Measurements from ENCODE around the gene THRB. TPM values are rescaled to one million over a fixed set of nuclear protein-coding genes. Genes with fewer than 3 reads are reported as not detected.

Gene THRB
- total and polyA plus RNA-seq, 9 of the 15 experiments (the other 6 are each of a cell fraction or from before 2014, with no cell fraction given), result 1.7 to 14.9 (median 6.9) TPM

DNA sequence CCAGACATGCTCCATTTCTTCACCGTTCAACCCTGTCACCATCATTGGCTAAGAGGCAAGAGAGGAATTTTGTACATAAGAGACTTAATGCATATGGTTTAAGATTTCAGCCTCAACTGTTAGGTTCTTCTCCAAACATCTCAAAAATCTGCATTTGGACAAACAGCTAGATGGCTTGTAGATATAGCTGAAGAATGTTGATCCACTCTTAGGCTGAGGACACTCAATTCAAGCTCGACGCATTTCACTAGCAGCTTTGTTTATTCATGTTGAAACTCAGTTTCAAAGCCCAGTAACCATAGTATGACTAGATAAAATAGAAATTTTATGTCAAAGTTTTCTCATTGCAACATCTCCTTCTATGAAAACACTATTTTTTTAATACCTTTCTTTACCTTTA lies 208.2 kb downstream of the THRB start:
- ChIA-PET POLR2A (interaction anchor here (0.6 kb wide), 2 partner anchors 161 to 361 kb away, joined by 3 read pairs; no protein-coding TSS in a partner anchor), CTCF (ENCODE audit: low intra/inter-chr PET ratio) (no interaction called here)
- H3K9me3 ChIP-seq (replicated peaks; ENCODE audit: control insufficient read depth, insufficient read depth, low read depth, low read length), result no peaks in the 10 kb centered on the region
- H3K9me1 ChIP-seq (ENCODE audit: control insufficient read depth, insufficient read depth, low read length), result no peaks in the 10 kb centered on the region
- no peaks in the 10 kb centered on the region for H3K4me1 ChIP-seq (replicated peaks in 1 of 2; ENCODE audit: control insufficient read depth in 2 of 2, insufficient read depth in 2 of 2, low read length in 2 of 2)
- no peak overlapping the region for H2AFZ ChIP-seq (ENCODE audit: low read depth, low read length)
- 43% methylated on average over 3 of the region's 3 CpGs for WGBS (ENCODE audit: insufficient coverage, low coverage, missing lambda C conversion rate)
- intact Hi-C loops (cut with micrococcal nuclease), result no loop called here
- no peak for TF ChIP-seq SREBF2 (CRISPR knock-in tag; IDR thresholded peaks at IDR 0.05)
- H3K27me3 ChIP-seq (ENCODE audit: control insufficient read depth in 2 of 2, insufficient read depth in 2 of 2, low read length in 2 of 2), result no peaks in the 10 kb centered on the region
- no TSS peak for BruUV-seq (replicated peaks)
- no peaks in the 10 kb centered on the region for H3K79me2 ChIP-seq (ENCODE audit: control insufficient read depth, insufficient read depth, low read length)
- H3K27ac ChIP-seq (ENCODE audit: extremely low read depth, low read depth, low read length), result no peak overlapping the region
- no peak overlapping the region for H3K4me2 ChIP-seq (ENCODE audit: insufficient read depth, low read length)
- H3K9ac ChIP-seq (ENCODE audit: insufficient read depth in 1 of 2, low read depth in 2 of 2, low read length in 2 of 2), result no peak overlapping the region
- in situ Hi-C loops (cut with MboI), result no loop called here
- no peak for DNase-seq (ENCODE audit: extremely low read depth in 1 of 4, low spot score in 3 of 4)
- no peaks in the 10 kb centered on the region for H3K36me3 ChIP-seq (ENCODE audit: control insufficient read depth, insufficient read depth, low read length)
- no peaks in the 10 kb centered on the region for H4K20me1 ChIP-seq (replicated peaks; ENCODE audit: control insufficient read depth, insufficient read depth, low read length)
- no peak overlapping the region for H3K4me3 ChIP-seq
- no peak for FAIRE-seq
- ATAC-seq, result no peak

DNA sequence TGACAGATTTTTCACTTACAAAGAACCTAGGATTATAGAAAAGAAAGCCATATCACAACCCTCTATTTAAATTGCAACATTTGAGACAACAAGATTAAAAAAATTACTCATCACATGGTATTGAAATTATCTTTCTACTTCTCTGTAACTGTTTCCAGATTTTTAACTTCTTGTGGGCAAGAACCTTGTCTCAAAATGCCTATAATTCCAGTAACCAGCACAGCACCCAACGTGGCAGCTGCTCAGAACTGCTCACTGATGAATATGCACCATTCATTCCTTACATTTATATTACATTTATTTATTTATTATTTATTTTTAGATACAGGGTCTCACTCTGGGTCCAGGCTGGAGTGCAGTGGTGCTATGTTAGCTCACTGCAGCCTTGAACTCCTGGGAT lies 216.1 kb downstream of the THRB start:
- no TSS peak for BruUV-seq (replicated peaks)
- Histone ChIP-seq H3K4me3 (no peak overlapping the region), H3K27me3 (ENCODE audit: control insufficient read depth in 2 of 2, insufficient read depth in 2 of 2, low read length in 2 of 2) (no peaks in the 10 kb centered on the region), H3K79me2 (ENCODE audit: control insufficient read depth, insufficient read depth, low read length) (no peaks in the 10 kb centered on the region), H2AFZ (ENCODE audit: low read depth, low read length) (no peak overlapping the region), H3K4me1 (replicated peaks in 1 of 2; ENCODE audit: control insufficient read depth in 2 of 2, insufficient read depth in 2 of 2, low read length in 2 of 2) (no peaks in the 10 kb centered on the region), H3K4me2 (ENCODE audit: insufficient read depth, low read length) (no peak overlapping the region), H3K27ac (ENCODE audit: extremely low read depth, low read depth, low read length) (no peak overlapping the region), H4K20me1 (replicated peaks; ENCODE audit: control insufficient read depth, insufficient read depth, low read length) (no peaks in the 10 kb centered on the region), H3K9ac (ENCODE audit: insufficient read depth in 1 of 2, low read depth in 2 of 2, low read length in 2 of 2) (no peak overlapping the region), H3K36me3 (ENCODE audit: control insufficient read depth, insufficient read depth, low read length) (no peaks in the 10 kb centered on the region), H3K9me3 (replicated peaks; ENCODE audit: control insufficient read depth, insufficient read depth, low read depth, low read length) (no peaks in the 10 kb centered on the region), H3K9me1 (ENCODE audit: control insufficient read depth, insufficient read depth, low read length) (no peaks in the 10 kb centered on the region)
- ChIA-PET CTCF (ENCODE audit: low intra/inter-chr PET ratio) (no interaction called here), POLR2A (no interaction called here)
- intact Hi-C loops (cut with micrococcal nuclease), result no loop called here
- no peak for FAIRE-seq
- in situ Hi-C loops (cut with MboI), result no loop called here
- DNase-seq (ENCODE audit: extremely low read depth in 1 of 4, low spot score in 3 of 4), result no peak
- WGBS (ENCODE audit: insufficient coverage, low coverage, missing lambda C conversion rate), result 24% methylated on average over 1 of the region's 1 CpG
- ATAC-seq, result no peak
- no peak for TF ChIP-seq FOXK1 (CRISPR knock-in tag; IDR thresholded peaks at IDR 0.05; ENCODE audit: borderline replicate concordance)
- TF ChIP-seq THAP7 (CRISPR knock-in tag; IDR thresholded peaks at IDR 0.05), result no peak
- TF ChIP-seq RAD21 (CRISPR knock-in tag; conservative IDR thresholded peaks at IDR 0.05 in 1 of 2, IDR thresholded peaks at IDR 0.05 in 1 of 2), result no peak
- no peak for TF ChIP-seq ARHGAP35 (IDR thresholded peaks at IDR 0.05; ENCODE audit: partially characterized antibody)
- TF ChIP-seq, protein P1, sequence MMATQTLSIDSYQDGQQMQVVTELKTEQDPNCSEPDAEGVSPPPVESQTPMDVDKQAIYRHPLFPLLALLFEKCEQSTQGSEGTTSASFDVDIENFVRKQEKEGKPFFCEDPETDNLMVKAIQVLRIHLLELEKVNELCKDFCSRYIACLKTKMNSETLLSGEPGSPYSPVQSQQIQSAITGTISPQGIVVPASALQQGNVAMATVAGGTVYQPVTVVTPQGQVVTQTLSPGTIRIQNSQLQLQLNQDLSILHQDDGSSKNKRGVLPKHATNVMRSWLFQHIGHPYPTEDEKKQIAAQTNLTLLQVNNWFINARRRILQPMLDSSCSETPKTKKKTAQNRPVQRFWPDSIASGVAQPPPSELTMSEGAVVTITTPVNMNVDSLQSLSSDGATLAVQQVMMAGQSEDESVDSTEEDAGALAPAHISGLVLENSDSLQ (IDR thresholded peaks at IDR 0.05), result no peak
- no peak for TF ChIP-seq SUPT5H (IDR thresholded peaks at IDR 0.05)
- TF ChIP-seq MCM7 (IDR thresholded peaks at IDR 0.05), result no peak
- TF ChIP-seq, protein P2, sequence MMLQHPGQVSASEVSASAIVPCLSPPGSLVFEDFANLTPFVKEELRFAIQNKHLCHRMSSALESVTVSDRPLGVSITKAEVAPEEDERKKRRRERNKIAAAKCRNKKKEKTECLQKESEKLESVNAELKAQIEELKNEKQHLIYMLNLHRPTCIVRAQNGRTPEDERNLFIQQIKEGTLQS (IDR thresholded peaks at IDR 0.05), result no peak
- TF ChIP-seq, protein P2 (CRISPR knock-in tag; conservative IDR thresholded peaks at IDR 0.05), result no peak
- no peak for TF ChIP-seq IRF2 (CRISPR knock-in tag; IDR thresholded peaks at IDR 0.05)
- TF ChIP-seq, protein P3, sequence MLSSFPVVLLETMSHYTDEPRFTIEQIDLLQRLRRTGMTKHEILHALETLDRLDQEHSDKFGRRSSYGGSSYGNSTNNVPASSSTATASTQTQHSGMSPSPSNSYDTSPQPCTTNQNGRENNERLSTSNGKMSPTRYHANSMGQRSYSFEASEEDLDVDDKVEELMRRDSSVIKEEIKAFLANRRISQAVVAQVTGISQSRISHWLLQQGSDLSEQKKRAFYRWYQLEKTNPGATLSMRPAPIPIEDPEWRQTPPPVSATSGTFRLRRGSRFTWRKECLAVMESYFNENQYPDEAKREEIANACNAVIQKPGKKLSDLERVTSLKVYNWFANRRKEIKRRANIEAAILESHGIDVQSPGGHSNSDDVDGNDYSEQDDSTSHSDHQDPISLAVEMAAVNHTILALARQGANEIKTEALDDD (IDR thresholded peaks at IDR 0.05), result no peak
- TF ChIP-seq STAG1 (CRISPR knock-in tag; IDR thresholded peaks at IDR 0.05; ENCODE audit: borderline replicate concordance), result no peak
- no peak for TF ChIP-seq FUS (optimal IDR thresholded peaks at IDR 0.05; ENCODE audit: low read depth, low read length)
- no peak for TF ChIP-seq FOXK2 (conservative IDR thresholded peaks at IDR 0.05 in 1 of 2, IDR thresholded peaks at IDR 0.05 in 1 of 2; ENCODE audit: low read depth in 2 of 2)

Measured in K562 (cell line).